ENCODE data around the gene USP3. TPM values are rescaled to one million over a fixed set of nuclear protein-coding genes. Genes with fewer than 3 reads are reported as not detected.
A peak's percentile ranks its signal among the peaks of the same experiment; 100 is the strongest.
"Not testable (repeated sequence)": the region's sequence is repeated elsewhere in the genome, so short reads cannot be mapped to it uniquely, and the experiment has no call there.

Gene USP3
- total RNA-seq, 1 donor from 2014 or later: 39.5 TPM

- H3K4me3 ChIP-seq: no peak overlapping the region
- no peaks in the 10 kb centered on the region for H3K9me3 ChIP-seq
- peaks cover 0 to 44% of the 10 kb centered on the region in 2 donors for H3K36me3 ChIP-seq
- intact Hi-C loops (cut with DNase I): no loop called here
- H3K27ac ChIP-seq: peak overlapping the region; percentile 64
- no peak for TF ChIP-seq POLR2A (IDR thresholded peaks at IDR 0.05)
- peak; percentile 29 to 77 (median 51) for TF ChIP-seq CTCF (IDR thresholded peaks at IDR 0.05)
- TF ChIP-seq POLR2AphosphoS5 (IDR thresholded peaks at IDR 0.05; ENCODE audit: insufficient read depth in 1 of 2, low read depth in 1 of 2): peak; percentile 35 to 82
- peaks cover 29% of the 10 kb centered on the region for H3K4me1 ChIP-seq
- no peaks in the 10 kb centered on the region for H3K27me3 ChIP-seq
- DNase-seq (ENCODE audit: extremely low spot score in 2 of 2): no peak
These were observed 105.9 kb downstream of the USP3 start for GRCh38 chr15:63610209-63610841.

- Histone ChIP-seq H3K4me3 (no peak overlapping the region), H3K36me3 (peaks cover 0 to 53% of the 10 kb centered on the region in 2 donors), H3K4me1 (peaks cover 21% of the 10 kb centered on the region), H3K27ac (peak overlapping the region; percentile 64), H3K27me3 (no peaks in the 10 kb centered on the region), H3K9me3 (no peaks in the 10 kb centered on the region)
- TF ChIP-seq CTCF (IDR thresholded peaks at IDR 0.05) (no peak), POLR2AphosphoS5 (IDR thresholded peaks at IDR 0.05; ENCODE audit: insufficient read depth in 1 of 2, low read depth in 1 of 2) (no peak), POLR2A (IDR thresholded peaks at IDR 0.05) (no peak)
- no peak for DNase-seq (ENCODE audit: extremely low spot score in 2 of 2)
- intact Hi-C loops (cut with DNase I): no loop called here
These were observed 106.8 kb downstream of the USP3 start for GRCh38 chr15:63611177-63611576.

GRCh38 chr15:63612300-63612699 lies 107.9 kb downstream of the USP3 start:
- intact Hi-C loops (cut with DNase I): no loop called here
- TF ChIP-seq POLR2A (IDR thresholded peaks at IDR 0.05) (no peak), CTCF (IDR thresholded peaks at IDR 0.05) (no peak), POLR2AphosphoS5 (IDR thresholded peaks at IDR 0.05; ENCODE audit: insufficient read depth in 1 of 2, low read depth in 1 of 2) (no peak)
- Histone ChIP-seq H3K27me3 (no peaks in the 10 kb centered on the region), H3K4me1 (peaks cover 20% of the 10 kb centered on the region), H3K36me3 (peaks cover 0 to 59% of the 10 kb centered on the region in 2 donors), H3K9me3 (no peaks in the 10 kb centered on the region), H3K4me3 (no peak overlapping the region), H3K27ac (no peak overlapping the region)
- DNase-seq (ENCODE audit: extremely low spot score in 2 of 2): no peak

- H3K27ac ChIP-seq: no peak overlapping the region
- peaks cover 8% of the 10 kb centered on the region for H3K4me1 ChIP-seq
- intact Hi-C loops (cut with DNase I): no loop called here
- H3K27me3 ChIP-seq: no peaks in the 10 kb centered on the region
- no peaks in the 10 kb centered on the region for H3K9me3 ChIP-seq
- TF ChIP-seq CTCF (IDR thresholded peaks at IDR 0.05) (no peak), POLR2AphosphoS5 (IDR thresholded peaks at IDR 0.05; ENCODE audit: insufficient read depth in 1 of 2, low read depth in 1 of 2) (no peak), POLR2A (IDR thresholded peaks at IDR 0.05) (no peak)
- no peak for DNase-seq (ENCODE audit: extremely low spot score in 2 of 2)
- H3K4me3 ChIP-seq: no peak overlapping the region
- H3K36me3 ChIP-seq: peaks cover 0 to 37% of the 10 kb centered on the region in 2 donors
These were observed 111.5 kb downstream of the USP3 start for GRCh38 chr15:63615935-63616334.

GRCh38 chr15:63617147-63617546 lies 112.8 kb downstream of the USP3 start:
- H3K27me3 ChIP-seq; H3K4me3 ChIP-seq; H3K27ac ChIP-seq; H3K9me3 ChIP-seq; H3K4me1 ChIP-seq; intact Hi-C loops (cut with DNase I); DNase-seq (ENCODE audit: extremely low spot score in 2 of 2): not testable (repeated sequence)
- peaks cover 0 to 37% of the 10 kb centered on the region in 2 donors for H3K36me3 ChIP-seq

- peaks cover 0 to 38% of the 10 kb centered on the region in 2 donors for H3K36me3 ChIP-seq
- intact Hi-C loops (cut with DNase I); DNase-seq (ENCODE audit: extremely low spot score in 2 of 2); H3K27ac ChIP-seq; H3K4me3 ChIP-seq; H3K27me3 ChIP-seq; H3K4me1 ChIP-seq; H3K9me3 ChIP-seq: not testable (repeated sequence)
These were observed 113.2 kb downstream of the USP3 start for GRCh38 chr15:63617627-63618026.

- H3K27ac ChIP-seq; H3K27me3 ChIP-seq; H3K4me1 ChIP-seq; DNase-seq (ENCODE audit: extremely low spot score in 2 of 2); H3K9me3 ChIP-seq; H3K4me3 ChIP-seq; intact Hi-C loops (cut with DNase I): not testable (repeated sequence)
- H3K36me3 ChIP-seq: peaks cover 0 to 52% of the 10 kb centered on the region in 2 donors
These were observed 116.4 kb downstream of the USP3 start for GRCh38 chr15:63620760-63621159.
